ENCODE results near the gene IRF7. TPM values are rescaled to one million over a fixed set of nuclear protein-coding genes. Genes with fewer than 3 reads are reported as not detected.

IRF7 gene
- total RNA-seq, 2 experiments from 2014 or later, result 120 to 136 TPM

GRCh38 chr11:593347-593746 is 22.4 kb downstream of the IRF7 start:
- no peak overlapping the region for H3K4me3 Mint-ChIP-seq

GRCh38 chr11:592918-593317 is 22.8 kb downstream of the IRF7 start:
- H3K36me3 Mint-ChIP-seq (ENCODE audit: low read depth), result peaks cover 80% of the 10 kb centered on the region
- no peak overlapping the region for H3K27ac Mint-ChIP-seq
- H3K4me3 Mint-ChIP-seq, result no peak overlapping the region
- ChIA-PET CTCF (no interaction called here), POLR2A (no interaction called here)
- peaks cover 41% of the 10 kb centered on the region for H3K4me1 Mint-ChIP-seq (ENCODE audit: low read depth)
- ATAC-seq (no peak), DNase-seq (no peak)
- H3K9me3 Mint-ChIP-seq (ENCODE audit: insufficient read depth), result no peaks in the 10 kb centered on the region
- H3K27me3 Mint-ChIP-seq (ENCODE audit: low read depth), result no peaks in the 10 kb centered on the region

More at GRCh38 chr11:593347-593746, 22.4 kb downstream of the IRF7 start:
- DNase-seq, result no peak
- ATAC-seq, result no peak
- CTCF ChIA-PET, result no interaction called here
- peaks cover 37% of the 10 kb centered on the region for H3K4me1 Mint-ChIP-seq (ENCODE audit: low read depth)
- H3K27ac Mint-ChIP-seq, result no peak overlapping the region
- H3K27me3 Mint-ChIP-seq (ENCODE audit: low read depth), result no peaks in the 10 kb centered on the region
- no peaks in the 10 kb centered on the region for H3K9me3 Mint-ChIP-seq (ENCODE audit: insufficient read depth)
- POLR2A ChIA-PET, result no interaction called here
- peaks cover 78% of the 10 kb centered on the region for H3K36me3 Mint-ChIP-seq (ENCODE audit: low read depth)

GRCh38 chr11:592501-592900 is 23.2 kb downstream of the IRF7 start:
- ChIA-PET CTCF (no interaction called here), POLR2A (no interaction called here)
- Mint-ChIP-seq H3K36me3 (ENCODE audit: low read depth) (peaks cover 83% of the 10 kb centered on the region), H3K9me3 (ENCODE audit: insufficient read depth) (no peaks in the 10 kb centered on the region), H3K4me1 (ENCODE audit: low read depth) (peaks cover 45% of the 10 kb centered on the region), H3K4me3 (no peak overlapping the region), H3K27ac (peak overlapping the region; percentile 0), H3K27me3 (ENCODE audit: low read depth) (no peaks in the 10 kb centered on the region)
- DNase-seq (no peak), ATAC-seq (no peak)

GRCh38 chr11:590997-591396 is 24.8 kb downstream of the IRF7 start:
- Mint-ChIP-seq H3K36me3 (ENCODE audit: low read depth) (peaks cover 83% of the 10 kb centered on the region), H3K4me1 (ENCODE audit: low read depth) (peaks cover 47% of the 10 kb centered on the region), H3K27me3 (ENCODE audit: low read depth) (no peaks in the 10 kb centered on the region), H3K27ac (no peak overlapping the region), H3K9me3 (ENCODE audit: insufficient read depth) (no peaks in the 10 kb centered on the region), H3K4me3 (no peak overlapping the region)
- DNase-seq (no peak), ATAC-seq (no peak)
- ChIA-PET CTCF (no interaction called here), POLR2A (no interaction called here)

GRCh38 chr11:589798-590197 is 26.0 kb downstream of the IRF7 start:
- ChIA-PET POLR2A (interaction anchor here (0.8 to 4.5 kb wide), 3 partner anchors 21 to 71 kb away, joined by 3 to 27 read pairs (median 3); no protein-coding TSS in a partner anchor), CTCF (no interaction called here)
- H3K36me3 Mint-ChIP-seq (ENCODE audit: low read depth), result peaks cover 77% of the 10 kb centered on the region
- no peak overlapping the region for H3K4me3 Mint-ChIP-seq
- ATAC-seq (no peak), DNase-seq (no peak)
- no peaks in the 10 kb centered on the region for H3K9me3 Mint-ChIP-seq (ENCODE audit: insufficient read depth)
- no peaks in the 10 kb centered on the region for H3K27me3 Mint-ChIP-seq (ENCODE audit: low read depth)
- H3K27ac Mint-ChIP-seq, result peak overlapping the region; percentile 100
- H3K4me1 Mint-ChIP-seq (ENCODE audit: low read depth), result peaks cover 38% of the 10 kb centered on the region

- ATAC-seq (peak; percentile 96), DNase-seq (peak; percentile 86)
- Mint-ChIP-seq H3K4me3 (peak overlapping the region; percentile 77), H3K9me3 (ENCODE audit: insufficient read depth) (no peaks in the 10 kb centered on the region), H3K27me3 (ENCODE audit: low read depth) (no peaks in the 10 kb centered on the region), H3K4me1 (ENCODE audit: low read depth) (peaks cover 34% of the 10 kb centered on the region), H3K27ac (peak overlapping the region; percentile 100), H3K36me3 (ENCODE audit: low read depth) (peaks cover 71% of the 10 kb centered on the region)
- CTCF ChIA-PET, result interaction anchor here (0.8 to 2.6 kb wide), 8 partner anchors 10 to 209 kb away, joined by 3 to 22 read pairs (median 4); partner anchors contain the start of gene PHRF1
- POLR2A ChIA-PET, result interaction anchor here (0.6 to 4.5 kb wide), 5 partner anchors 11 to 28 kb away, joined by 3 to 30 read pairs (median 6); partner anchors contain the start of genes IRF7 and PHRF1
Observed at GRCh38 chr11:587978-588380, 27.8 kb downstream of the IRF7 start.

- CTCF ChIA-PET, result interaction anchor here (0.8 to 2.6 kb wide), 8 partner anchors 9 to 210 kb away, joined by 3 to 22 read pairs (median 4); partner anchors contain the start of gene PHRF1
- ATAC-seq, result peak; percentile 45
- peaks cover 67% of the 10 kb centered on the region for H3K36me3 Mint-ChIP-seq (ENCODE audit: low read depth)
- DNase-seq, result peak; percentile 56
- H3K4me3 Mint-ChIP-seq, result peak overlapping the region; percentile 77
- H3K9me3 Mint-ChIP-seq (ENCODE audit: insufficient read depth), result no peaks in the 10 kb centered on the region
- no peaks in the 10 kb centered on the region for H3K27me3 Mint-ChIP-seq (ENCODE audit: low read depth)
- POLR2A ChIA-PET, result interaction anchor here (0.6 to 4.5 kb wide), 5 partner anchors 10 to 28 kb away, joined by 3 to 30 read pairs (median 6); partner anchors contain the start of genes IRF7 and PHRF1
- H3K4me1 Mint-ChIP-seq (ENCODE audit: low read depth), result peaks cover 34% of the 10 kb centered on the region
- H3K27ac Mint-ChIP-seq, result peak overlapping the region; percentile 100
Observed at GRCh38 chr11:587546-587945, 28.2 kb downstream of the IRF7 start.

GRCh38 chr11:586376-587316 is 29.1 kb downstream of the IRF7 start:
- Mint-ChIP-seq H3K4me1 (ENCODE audit: low read depth) (peaks cover 37% of the 10 kb centered on the region), H3K9me3 (ENCODE audit: insufficient read depth) (no peaks in the 10 kb centered on the region), H3K27ac (peak overlapping the region; percentile 82), H3K27me3 (ENCODE audit: low read depth) (no peaks in the 10 kb centered on the region), H3K36me3 (ENCODE audit: low read depth) (peaks cover 64% of the 10 kb centered on the region), H3K4me3 (no peak overlapping the region)
- ATAC-seq, result no peak
- CTCF ChIA-PET, result interaction anchor here (1.2 to 2.6 kb wide), 3 partner anchors 19 to 140 kb away, joined by 3 to 22 read pairs (median 4); no protein-coding TSS in a partner anchor
- DNase-seq, result no peak
- POLR2A ChIA-PET, result interaction anchor here (1.2 to 4.5 kb wide), 4 partner anchors 11 to 191 kb away, joined by 3 to 27 read pairs (median 8); partner anchors contain the start of genes GATD1, IRF7 and PHRF1

- ChIA-PET CTCF (interaction anchor here (1.0 kb wide), 1 partner anchor 65 kb away, joined by 3 read pairs; no protein-coding TSS in a partner anchor), POLR2A (interaction anchor here (2.9 kb wide), 1 partner anchor 8 kb away, joined by 9 read pairs; the partner anchor contains the start of gene PHRF1)
- ATAC-seq (no peak), DNase-seq (no peak)
- no peaks in the 10 kb centered on the region for H3K27me3 Mint-ChIP-seq (ENCODE audit: low read depth)
- H3K36me3 Mint-ChIP-seq (ENCODE audit: low read depth), result peaks cover 53% of the 10 kb centered on the region
- no peak overlapping the region for H3K27ac Mint-ChIP-seq
- no peak overlapping the region for H3K4me3 Mint-ChIP-seq
- H3K4me1 Mint-ChIP-seq (ENCODE audit: low read depth), result peaks cover 54% of the 10 kb centered on the region
- H3K9me3 Mint-ChIP-seq (ENCODE audit: insufficient read depth), result no peaks in the 10 kb centered on the region
Observed at GRCh38 chr11:584287-584686, 31.5 kb downstream of the IRF7 start.

- H3K4me3 Mint-ChIP-seq, result no peak overlapping the region
- H3K4me1 Mint-ChIP-seq (ENCODE audit: low read depth), result peaks cover 51% of the 10 kb centered on the region
- ChIA-PET POLR2A (interaction anchor here (0.9 kb wide), 1 partner anchor 202 kb away, joined by 3 read pairs; no protein-coding TSS in a partner anchor), CTCF (no interaction called here)
- ATAC-seq, result no peak
- H3K27me3 Mint-ChIP-seq (ENCODE audit: low read depth), result no peaks in the 10 kb centered on the region
- no peak for DNase-seq
- H3K36me3 Mint-ChIP-seq (ENCODE audit: low read depth), result peaks cover 45% of the 10 kb centered on the region
- H3K27ac Mint-ChIP-seq, result no peak overlapping the region
- H3K9me3 Mint-ChIP-seq (ENCODE audit: insufficient read depth), result no peaks in the 10 kb centered on the region
Observed at GRCh38 chr11:581752-582151, 34.0 kb downstream of the IRF7 start.

- POLR2A ChIA-PET, result interaction anchor here (0.9 kb wide), 1 partner anchor 202 kb away, joined by 3 read pairs; no protein-coding TSS in a partner anchor
- Mint-ChIP-seq H3K27ac (peak overlapping the region; percentile 62), H3K4me1 (ENCODE audit: low read depth) (peaks cover 47% of the 10 kb centered on the region), H3K9me3 (ENCODE audit: insufficient read depth) (no peaks in the 10 kb centered on the region), H3K4me3 (no peak overlapping the region), H3K36me3 (ENCODE audit: low read depth) (peaks cover 42% of the 10 kb centered on the region), H3K27me3 (ENCODE audit: low read depth) (no peaks in the 10 kb centered on the region)
- no peak for DNase-seq
- ATAC-seq, result no peak
- CTCF ChIA-PET, result no interaction called here
Observed at GRCh38 chr11:581342-581741, 34.4 kb downstream of the IRF7 start.
